Thymus (tissue), 11 donors: ENCODE results near the gene RTP3. TPM values are rescaled to one million over a fixed set of nuclear protein-coding genes. Genes with fewer than 3 reads are reported as not detected.

Experiments
- DNase-seq, 9 donors: peaks; one replicate each; pipeline ENCODE4 v3.0.0-alpha.2; 2013; ENCODE audit warnings: low spot score in 9 of 9, low read depth in 6 of 9, missing footprints in 1 of 9
- H3K27ac ChIP-seq, 2 donors: one replicate each; pipeline ENCODE4 v1.5.1; 2013; ENCODE audit warnings: control low read depth in 1 of 2, low read depth in 1 of 2, low read length in 1 of 2, mild to moderate bottlenecking in 1 of 2, moderate library complexity in 1 of 2
- H3K27me3 ChIP-seq, 2 donors: one replicate each; pipeline ENCODE4 v1.5.1; 2013; ENCODE audit warnings: low read length in 1 of 2; ENCODE audit not compliant: control insufficient read depth in 2 of 2, insufficient read depth in 1 of 2
- H3K36me3 ChIP-seq, 2 donors: one replicate each; pipeline ENCODE4 v1.5.1; 2013; ENCODE audit warnings: low read length in 1 of 2, mild to moderate bottlenecking in 1 of 2, moderate library complexity in 1 of 2; ENCODE audit not compliant: control insufficient read depth in 2 of 2, insufficient read depth in 2 of 2
- H3K4me1 ChIP-seq, 2 donors: one replicate each; pipeline ENCODE4 v1.5.1; 2013; ENCODE audit warnings: low read length in 2 of 2; ENCODE audit not compliant: control insufficient read depth in 2 of 2, insufficient read depth in 2 of 2
- H3K4me3 ChIP-seq, 2 donors: one replicate each; pipeline ENCODE4 v1.5.1; 2013; ENCODE audit warnings: low read length in 2 of 2, control low read depth in 1 of 2, mild to moderate bottlenecking in 1 of 2
- H3K9me3 ChIP-seq, 2 donors: one replicate each; pipeline ENCODE4 v1.5.1; 2013; ENCODE audit warnings: low read length in 1 of 2, mild to moderate bottlenecking in 1 of 2; ENCODE audit not compliant: control insufficient read depth in 2 of 2, insufficient read depth in 1 of 2
- WGBS: extraction: QIAGEN DNeasy Blood & Tissue Kit; methylation state at CpG from one replicate; pipeline ENCODE4 v1.1.7; 2013; 5-methylcytosine and 5-hydroxymethylcytosine counted together
- polyA plus RNA-seq: library from polyadenylated mRNA; stranded (reverse); fragments of 200-250 nt; gene quantifications from one replicate; pipeline ENCODE4 v1.2.3, GENCODE V29; 2013
- total RNA-seq: library from RNA; stranded (reverse); fragments of 120-200 nt; gene quantifications from one replicate; pipeline ENCODE4 v1.2.4, GENCODE V29; 2013
- donor health status: healthy.

The RTP3 gene
- total and polyA plus RNA-seq, 2 donors: 0.07 TPM; not detected in 1

DNA sequence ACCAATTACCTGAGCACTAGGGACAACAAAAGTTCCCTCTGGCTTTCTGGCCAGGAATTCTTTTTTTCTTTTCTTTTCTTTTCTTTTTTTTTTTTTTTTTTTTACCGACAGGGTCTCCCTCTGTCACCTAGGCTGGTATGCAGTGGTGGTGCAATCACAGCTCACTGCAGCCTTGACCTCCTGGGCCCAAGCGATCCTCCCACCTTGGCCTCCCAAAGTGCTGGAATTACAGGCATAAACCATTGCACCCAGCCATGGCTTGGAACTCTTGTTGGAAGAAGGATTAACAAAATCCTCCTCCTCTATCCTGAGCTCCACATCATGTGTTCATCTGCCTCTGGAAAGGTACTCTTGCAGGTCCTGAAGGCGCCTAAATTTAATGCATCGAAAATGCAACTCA, 30.2 kb upstream of the RTP3 start:
- Histone ChIP-seq H3K4me1 (peaks cover 0 to 7% of the 10 kb centered on the region in 2 donors), H3K4me3 (no peak overlapping the region), H3K36me3 (no peaks in the 10 kb centered on the region), H3K27me3 (peaks cover 18 to 42% of the 10 kb centered on the region in 2 donors), H3K9me3 (no peaks in the 10 kb centered on the region), H3K27ac (no peak overlapping the region)
- no peak for DNase-seq
- WGBS: 95% methylated on average over 4 of the region's 4 CpGs

DNA sequence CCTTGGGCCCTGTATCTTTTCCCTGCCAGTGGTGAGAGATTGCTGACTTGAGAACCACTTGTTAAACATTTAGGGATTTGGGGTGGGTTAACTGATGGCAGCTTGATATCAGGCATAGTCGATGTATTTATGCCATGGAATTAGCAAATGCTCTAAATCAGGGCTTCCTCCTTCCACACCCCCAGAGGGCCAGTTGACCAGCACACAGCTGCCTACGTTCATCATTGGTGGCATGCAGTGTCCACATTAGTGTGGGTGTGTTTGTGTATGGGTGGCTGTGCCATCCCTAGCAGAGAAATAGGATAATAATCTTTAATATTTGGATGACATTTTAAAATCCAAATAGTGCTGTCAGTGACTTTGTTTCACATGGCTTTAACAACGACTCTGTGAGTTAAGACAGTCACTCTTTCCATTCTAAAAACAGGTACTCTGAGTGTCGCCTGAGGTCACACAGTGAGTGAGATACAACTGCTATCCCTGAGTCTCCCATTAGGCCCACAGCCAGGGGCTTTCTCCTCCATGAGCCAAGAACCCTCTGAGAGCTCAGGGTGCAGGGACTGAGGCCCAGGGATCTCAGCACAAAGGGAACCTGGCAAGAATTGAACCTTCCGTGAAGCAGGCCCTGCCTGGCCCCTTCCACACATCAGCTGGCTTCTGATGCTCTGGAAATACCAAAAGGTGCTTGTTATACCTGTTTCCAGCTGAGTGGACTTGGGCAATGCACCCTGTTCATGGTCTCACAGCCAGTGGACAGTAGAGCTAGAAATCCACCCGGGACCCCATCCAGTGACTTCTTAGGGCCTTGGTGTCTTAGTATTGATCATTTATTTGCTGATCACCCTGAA, 28.8 kb upstream of the RTP3 start:
- Histone ChIP-seq H3K9me3 (no peaks in the 10 kb centered on the region), H3K27ac (no peak overlapping the region)

DNA sequence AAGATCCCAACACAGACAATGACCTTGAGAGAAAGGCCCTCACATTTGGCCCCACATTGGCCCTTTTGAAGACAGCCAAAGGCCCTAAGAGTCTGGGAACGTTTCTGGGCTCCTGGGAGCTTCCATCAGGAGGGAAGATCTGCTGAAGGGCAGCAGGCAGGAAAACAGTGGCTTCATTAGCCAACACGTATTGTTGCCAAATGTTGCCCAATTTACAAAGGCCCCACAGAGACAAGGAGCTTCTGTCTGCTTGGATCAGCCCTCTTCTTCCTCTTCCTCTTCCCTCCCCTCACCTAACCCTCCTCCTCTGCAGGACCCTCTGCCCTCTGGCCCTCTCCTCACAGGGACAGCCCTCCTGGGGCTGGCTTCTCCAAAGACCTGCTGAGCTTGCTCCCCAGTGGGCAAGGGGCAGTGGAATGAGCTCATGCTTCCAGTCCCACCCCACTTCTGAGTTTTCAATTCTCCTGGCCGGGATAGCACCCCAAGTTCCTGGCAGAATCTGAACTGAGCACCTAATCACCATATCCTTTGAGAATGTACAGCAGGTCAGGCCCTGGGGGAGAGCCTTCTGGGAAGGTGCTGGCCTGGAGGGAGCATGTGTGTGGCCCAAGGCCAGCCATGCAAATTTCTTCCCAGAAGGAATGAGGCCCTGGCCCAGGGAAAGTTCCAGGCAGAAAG, 28.0 kb upstream of the RTP3 start:
- H3K36me3 ChIP-seq: no peaks in the 10 kb centered on the region
- peaks cover 0 to 4% of the 10 kb centered on the region in 2 donors for H3K4me1 ChIP-seq
- H3K27ac ChIP-seq: no peak overlapping the region
- 92% methylated on average over 3 of the region's 3 CpGs for WGBS
- DNase-seq: no peak
- peaks cover 3 to 19% of the 10 kb centered on the region in 2 donors for H3K27me3 ChIP-seq
- no peak overlapping the region for H3K4me3 ChIP-seq
- H3K9me3 ChIP-seq: no peaks in the 10 kb centered on the region

More for the DNA sequence above, 28.8 kb upstream of the RTP3 start:
- peaks cover 11 to 28% of the 10 kb centered on the region in 2 donors for H3K27me3 ChIP-seq
- no peaks in the 10 kb centered on the region for H3K36me3 ChIP-seq
- no peak for DNase-seq
- H3K4me1 ChIP-seq: peaks cover 0 to 7% of the 10 kb centered on the region in 2 donors
- H3K4me3 ChIP-seq: no peak overlapping the region
- 95% methylated on average over 6 of the region's 6 CpGs for WGBS

DNA sequence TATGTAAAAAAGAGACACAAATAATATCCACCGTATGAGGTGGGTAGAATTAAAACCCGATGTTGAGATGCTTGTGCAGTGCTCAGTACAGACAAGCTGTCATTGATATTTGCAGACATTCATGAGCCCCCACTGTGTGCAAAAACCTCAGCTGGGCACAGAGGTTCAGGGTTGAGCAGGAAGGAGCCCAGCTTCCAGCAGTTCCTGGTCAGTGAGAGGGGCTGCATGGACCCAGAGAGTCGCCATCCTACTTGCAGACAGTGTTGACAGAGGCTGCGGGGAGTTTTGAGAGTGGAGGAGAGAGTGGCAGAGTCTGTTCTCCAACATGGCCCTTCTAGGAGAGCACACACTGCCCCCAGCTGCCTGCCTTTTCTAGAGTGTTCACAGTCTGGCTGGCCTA, 26.9 kb upstream of the RTP3 start:
- peaks cover 0 to 9% of the 10 kb centered on the region in 2 donors for H3K27me3 ChIP-seq
- H3K9me3 ChIP-seq: no peaks in the 10 kb centered on the region
- 97% methylated on average over 4 of the region's 4 CpGs for WGBS
- no peaks in the 10 kb centered on the region for H3K4me1 ChIP-seq
- no peak overlapping the region for H3K27ac ChIP-seq
- H3K4me3 ChIP-seq: no peak overlapping the region
- no peaks in the 10 kb centered on the region for H3K36me3 ChIP-seq
- DNase-seq: no peak

DNA sequence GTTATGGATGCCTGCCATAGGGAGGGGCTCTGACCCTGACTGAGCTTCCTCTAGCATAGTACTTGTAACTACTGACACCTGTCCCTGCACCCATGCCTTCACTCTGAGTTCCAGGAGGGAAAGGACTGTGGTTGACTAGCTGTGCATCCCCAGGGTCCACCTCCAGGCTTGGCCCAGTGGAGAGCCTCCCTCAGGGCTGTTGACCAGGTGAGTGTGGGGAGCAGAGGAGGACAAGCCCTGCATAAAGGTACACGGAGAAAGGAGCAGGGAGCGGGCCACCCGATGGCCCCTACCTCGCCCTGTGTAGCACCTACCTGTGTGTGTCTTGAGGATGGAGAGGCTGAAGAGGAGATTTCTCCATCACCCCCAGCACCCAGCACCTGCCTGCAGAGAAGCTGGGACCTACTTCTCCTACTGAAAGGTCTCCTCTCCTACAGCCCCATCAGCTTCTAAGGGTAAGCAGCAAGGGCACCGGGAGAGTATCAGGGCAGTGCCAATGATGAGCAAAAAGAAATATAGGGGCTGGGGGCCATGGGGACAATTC, 26.3 kb upstream of the RTP3 start:
- H3K4me1 ChIP-seq: no peaks in the 10 kb centered on the region
- WGBS: 98% methylated on average over 5 of the region's 5 CpGs
- H3K27me3 ChIP-seq: peaks cover 0 to 4% of the 10 kb centered on the region in 2 donors
- H3K4me3 ChIP-seq: no peak overlapping the region
- no peak overlapping the region for H3K27ac ChIP-seq
- DNase-seq: no peak
- H3K36me3 ChIP-seq: no peaks in the 10 kb centered on the region
- no peaks in the 10 kb centered on the region for H3K9me3 ChIP-seq

DNA sequence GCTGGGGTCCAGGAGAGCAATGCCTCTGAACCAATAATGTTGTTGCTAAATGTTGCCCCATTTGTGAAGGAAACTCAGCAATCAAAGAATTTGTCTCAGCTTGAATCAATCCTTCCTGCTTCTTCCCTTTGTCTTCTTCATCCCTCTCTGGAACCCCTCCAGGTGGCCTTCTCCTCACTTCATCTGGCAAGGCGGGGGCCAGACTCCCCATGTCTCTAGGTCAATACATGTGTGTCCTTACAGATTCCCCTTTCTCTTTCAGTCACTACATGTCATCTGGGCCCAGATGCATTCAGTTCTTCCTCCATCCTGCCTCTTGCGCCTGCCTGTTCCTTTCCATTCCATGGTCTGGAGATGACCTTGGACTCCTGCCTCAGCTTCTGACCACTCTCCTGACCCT, 25.0 kb upstream of the RTP3 start:
- DNase-seq: no peak
- WGBS: 95% methylated on average over 2 of the region's 2 CpGs

DNA sequence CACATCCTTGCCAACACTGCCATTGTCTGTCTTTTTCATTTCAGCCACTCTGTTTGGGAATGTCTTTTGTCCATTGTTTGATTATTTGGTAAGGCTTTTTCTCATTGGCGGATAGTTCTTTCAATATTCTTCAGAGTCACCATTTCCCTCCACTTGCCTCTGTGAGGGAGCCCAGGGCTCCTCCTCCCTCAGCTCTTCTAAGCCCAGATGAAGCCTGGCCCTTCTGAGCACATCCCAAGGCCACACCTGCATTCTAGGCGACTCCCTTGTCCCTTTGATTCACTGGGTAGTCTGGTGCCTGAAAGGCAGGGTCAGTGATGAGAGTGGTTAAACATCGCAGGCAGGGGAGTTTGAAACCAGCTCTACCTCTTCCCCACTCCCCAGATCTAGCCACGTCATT, 20.6 kb upstream of the RTP3 start:
- no peak overlapping the region for H3K4me3 ChIP-seq
- H3K4me1 ChIP-seq: no peaks in the 10 kb centered on the region
- H3K27me3 ChIP-seq: no peaks in the 10 kb centered on the region
- 94% methylated on average over 4 of the region's 4 CpGs for WGBS
- no peak for DNase-seq
- H3K9me3 ChIP-seq: no peaks in the 10 kb centered on the region
- no peak overlapping the region for H3K27ac ChIP-seq
- no peaks in the 10 kb centered on the region for H3K36me3 ChIP-seq

More for the DNA sequence above, 25.0 kb upstream of the RTP3 start:
- Histone ChIP-seq H3K9me3 (no peaks in the 10 kb centered on the region), H3K4me1 (no peaks in the 10 kb centered on the region), H3K27ac (no peak overlapping the region), H3K27me3 (no peaks in the 10 kb centered on the region), H3K4me3 (no peak overlapping the region), H3K36me3 (no peaks in the 10 kb centered on the region)

DNA sequence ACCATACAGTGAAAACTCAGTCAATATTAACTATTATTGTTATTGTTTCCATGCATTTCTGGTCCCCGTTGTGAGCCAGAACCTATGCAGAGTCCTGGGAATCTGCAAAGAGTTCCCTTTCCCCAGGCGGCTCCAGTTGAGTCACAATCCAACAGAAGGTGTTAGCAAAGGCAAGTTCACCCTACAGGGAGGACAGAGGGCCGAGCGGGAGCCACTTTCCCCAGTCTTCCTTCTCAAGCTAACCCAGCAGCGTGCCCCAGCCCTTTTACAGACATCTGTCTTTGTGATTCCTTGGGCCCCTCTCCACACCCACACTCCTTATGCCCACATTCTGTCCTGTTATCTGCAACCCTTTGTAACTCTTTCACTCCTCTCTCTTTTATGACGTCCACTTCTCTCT, 20.0 kb upstream of the RTP3 start:
- Histone ChIP-seq H3K9me3 (no peaks in the 10 kb centered on the region), H3K36me3 (no peaks in the 10 kb centered on the region), H3K27ac (no peak overlapping the region), H3K4me1 (no peaks in the 10 kb centered on the region), H3K27me3 (no peaks in the 10 kb centered on the region), H3K4me3 (no peak overlapping the region)
- WGBS: 97% methylated on average over 6 of the region's 6 CpGs
- no peak for DNase-seq

DNA sequence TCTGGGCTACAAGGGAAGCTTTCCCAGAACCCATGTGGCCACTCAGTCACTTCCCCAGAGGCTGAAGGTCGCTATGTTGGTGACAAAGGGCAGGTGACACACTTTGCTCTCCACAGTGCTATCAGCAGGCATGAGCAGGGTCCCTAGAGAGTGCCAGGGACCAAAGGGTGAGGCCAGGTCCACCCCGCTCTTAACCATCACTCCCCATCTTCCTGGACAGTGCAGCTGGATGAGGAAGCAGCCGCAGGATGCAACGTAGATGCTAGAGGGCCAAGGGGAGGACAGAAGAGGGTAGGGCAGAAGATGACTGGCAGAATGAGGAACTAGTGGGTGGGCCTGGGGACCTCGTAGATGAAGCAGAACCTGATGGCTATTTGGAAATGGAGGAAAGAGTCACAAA, 19.4 kb upstream of the RTP3 start:
- Histone ChIP-seq H3K27me3 (no peaks in the 10 kb centered on the region), H3K27ac (no peak overlapping the region), H3K9me3 (no peaks in the 10 kb centered on the region), H3K4me3 (no peak overlapping the region), H3K4me1 (no peaks in the 10 kb centered on the region), H3K36me3 (no peaks in the 10 kb centered on the region)
- WGBS: 80% methylated on average over 5 of the region's 5 CpGs
- DNase-seq: no peak
